ENCODE measurements around the gene ANO9. TPM values are rescaled to one million over a fixed set of nuclear protein-coding genes. Genes with fewer than 3 reads are reported as not detected.

Gene ANO9
- total and polyA plus RNA-seq, 4 experiments from 2014 or later: 9.4 to 123 (median 67.8) TPM

DNA sequence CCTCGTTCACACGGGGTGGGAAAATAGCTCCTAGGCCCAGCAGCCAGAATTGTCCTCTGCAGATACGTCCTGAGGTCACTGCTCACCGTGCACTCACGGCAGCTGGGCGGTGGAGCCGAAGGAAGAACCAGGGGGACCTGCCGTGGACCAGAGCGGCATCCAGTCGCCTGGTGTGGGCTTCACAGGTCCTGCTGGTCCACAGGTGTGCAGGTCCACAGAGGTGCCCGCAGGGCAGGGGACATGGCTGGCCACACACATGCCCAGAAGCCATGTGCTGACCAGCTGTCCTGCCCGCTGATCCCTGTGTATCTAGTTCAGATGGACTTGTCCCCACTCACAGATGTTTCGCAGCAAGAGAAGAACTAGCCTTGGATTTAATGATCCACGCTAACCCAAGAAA is 58.4 kb downstream of the ANO9 start:
- intact Hi-C loops (cut with micrococcal nuclease): no loop called here
- peaks cover 0 to 8% of the 10 kb centered on the region in 2 donors for H3K27me3 Mint-ChIP-seq
- H3K4me1 ChIP-seq (ENCODE audit: insufficient read depth, low read length): no peaks in the 10 kb centered on the region
- no peaks in the 10 kb centered on the region for H3K36me3 ChIP-seq (ENCODE audit: insufficient read depth, low read length)
- no peak for DNase-seq
- H3K9me3 ChIP-seq (ENCODE audit: control insufficient read depth in 1 of 2, low read length in 2 of 2): no peaks in the 10 kb centered on the region
- H3K36me3 Mint-ChIP-seq: peaks cover 0 to 3% of the 10 kb centered on the region in 2 donors
- H3K27ac Mint-ChIP-seq: peak overlapping the region in 1 of 7 donors; percentile 41
- POLR2A ChIA-PET (ENCODE audit: partially characterized antibody): no interaction called here
- no peaks in the 10 kb centered on the region for H3K27me3 ChIP-seq (ENCODE audit: insufficient read depth, low read length)
- no peak overlapping the region for H3K27ac ChIP-seq (ENCODE audit: low read depth, low read length)
- H3K9me3 Mint-ChIP-seq: peaks cover 0 to 10% (median 5%) of the 10 kb centered on the region in 8 donors
- H3K4me3 Mint-ChIP-seq: no peak overlapping the region
- H3K4me3 ChIP-seq (ENCODE audit: low read length in 2 of 2): no peak overlapping the region
- H3K4me1 Mint-ChIP-seq: peaks cover 3 to 18% (median 6%) of the 10 kb centered on the region in 4 donors
- CTCF ChIA-PET (ENCODE audit: partially characterized antibody): no interaction called here

DNA sequence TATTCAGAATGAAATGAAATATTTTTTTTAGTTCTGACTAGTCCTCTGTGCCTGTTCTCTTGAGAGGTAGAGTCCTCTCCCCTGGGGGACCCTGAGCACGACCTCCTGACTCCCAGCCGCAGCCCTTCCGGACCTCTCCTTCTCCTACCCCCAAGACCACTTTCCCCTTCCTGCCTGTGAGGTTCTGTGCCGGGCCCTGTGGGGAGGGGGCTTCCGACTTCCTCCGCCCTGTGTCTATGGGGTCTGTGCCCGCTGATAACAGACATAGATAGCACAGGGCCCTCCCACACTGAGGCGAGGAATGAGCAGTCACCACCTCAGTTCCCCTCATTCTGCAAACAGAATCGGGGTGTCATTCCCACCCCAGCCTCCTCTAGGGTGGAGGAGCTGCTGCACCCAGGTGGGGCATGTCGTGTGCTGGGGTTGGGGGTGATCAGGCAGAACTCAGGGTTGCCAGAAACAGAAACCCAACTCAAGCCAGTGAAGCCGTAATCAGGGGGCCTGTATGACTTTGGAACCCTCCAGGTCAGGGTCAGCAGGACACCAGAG is 59.7 kb downstream of the ANO9 start:
- H3K4me1 Mint-ChIP-seq: peaks cover under 1 to 7% (median 4%) of the 10 kb centered on the region in 4 donors

GRCh38 chr11:381501-382072 is 60.2 kb downstream of the ANO9 start:
- ChIA-PET CTCF (ENCODE audit: partially characterized antibody) (no interaction called here), POLR2A (ENCODE audit: partially characterized antibody) (no interaction called here)
- Mint-ChIP-seq H3K27ac (no peak overlapping the region), H3K36me3 (no peaks in the 10 kb centered on the region), H3K4me3 (no peak overlapping the region), H3K4me1 (peaks cover 0 to 4% (median 3%) of the 10 kb centered on the region in 4 donors), H3K9me3 (peaks cover 0 to 1% (median under 1%) of the 10 kb centered on the region in 8 donors), H3K27me3 (peaks cover 0 to 5% of the 10 kb centered on the region in 2 donors)
- Histone ChIP-seq H3K27me3 (ENCODE audit: insufficient read depth, low read length) (no peaks in the 10 kb centered on the region), H3K9me3 (ENCODE audit: control insufficient read depth in 1 of 2, low read length in 2 of 2) (no peaks in the 10 kb centered on the region), H3K4me1 (ENCODE audit: insufficient read depth, low read length) (no peaks in the 10 kb centered on the region), H3K36me3 (ENCODE audit: insufficient read depth, low read length) (no peaks in the 10 kb centered on the region), H3K27ac (ENCODE audit: low read depth, low read length) (no peak overlapping the region), H3K4me3 (ENCODE audit: low read length in 2 of 2) (no peak overlapping the region)
- intact Hi-C loops (cut with micrococcal nuclease): no loop called here
- peak in 1 of 5 donors; percentile 14 for DNase-seq

More for the DNA sequence above, 59.7 kb downstream of the ANO9 start:
- H3K4me3 Mint-ChIP-seq: no peak overlapping the region
- peaks cover 0 to 5% of the 10 kb centered on the region in 2 donors for H3K27me3 Mint-ChIP-seq
- H3K4me3 ChIP-seq (ENCODE audit: low read length in 2 of 2): no peak overlapping the region
- no peaks in the 10 kb centered on the region for H3K36me3 ChIP-seq (ENCODE audit: insufficient read depth, low read length)
- H3K4me1 ChIP-seq (ENCODE audit: insufficient read depth, low read length): no peaks in the 10 kb centered on the region
- POLR2A ChIA-PET (ENCODE audit: partially characterized antibody): no interaction called here
- intact Hi-C loops (cut with micrococcal nuclease): no loop called here
- peaks cover 0 to 2% of the 10 kb centered on the region in 2 donors for H3K36me3 Mint-ChIP-seq
- H3K27me3 ChIP-seq (ENCODE audit: insufficient read depth, low read length): no peaks in the 10 kb centered on the region
- no peak overlapping the region for H3K27ac Mint-ChIP-seq
- CTCF ChIA-PET (ENCODE audit: partially characterized antibody): no interaction called here
- peak in 1 of 5 donors; percentile 26 for DNase-seq
- H3K27ac ChIP-seq (ENCODE audit: low read depth, low read length): no peak overlapping the region
- H3K9me3 ChIP-seq (ENCODE audit: control insufficient read depth in 1 of 2, low read length in 2 of 2): no peaks in the 10 kb centered on the region
- peaks cover 0 to 6% (median 3%) of the 10 kb centered on the region in 8 donors for H3K9me3 Mint-ChIP-seq

DNA sequence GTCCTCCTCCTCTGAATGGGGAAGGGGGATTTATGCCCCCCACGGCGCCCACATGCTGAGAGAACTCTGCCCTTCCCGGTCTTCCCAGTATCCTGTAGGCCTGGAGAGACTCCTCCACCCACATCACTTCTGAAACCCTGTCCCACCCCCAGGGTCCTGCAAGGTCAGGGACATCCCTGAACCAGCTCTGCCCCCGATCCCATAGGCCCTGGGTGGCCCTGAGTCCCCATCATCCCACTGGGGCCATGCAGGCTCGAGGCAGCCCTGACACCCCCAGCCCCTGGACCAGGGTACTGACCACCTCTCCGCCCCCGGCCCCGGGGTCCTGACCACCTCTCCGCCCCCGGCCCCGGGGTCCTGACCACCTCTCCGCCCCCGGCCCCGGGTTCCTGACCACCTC is 60.8 kb downstream of the ANO9 start:
- peak in 1 of 5 donors; percentile 26 for DNase-seq
- no peaks in the 10 kb centered on the region for H3K36me3 ChIP-seq (ENCODE audit: insufficient read depth, low read length)
- no peaks in the 10 kb centered on the region for H3K27me3 ChIP-seq (ENCODE audit: insufficient read depth, low read length)
- ChIA-PET CTCF (ENCODE audit: partially characterized antibody) (no interaction called here), POLR2A (ENCODE audit: partially characterized antibody) (no interaction called here)
- no peaks in the 10 kb centered on the region for H3K4me1 ChIP-seq (ENCODE audit: insufficient read depth, low read length)
- Mint-ChIP-seq H3K27ac (no peak overlapping the region), H3K4me3 (no peak overlapping the region), H3K9me3 (no peaks in the 10 kb centered on the region), H3K4me1 (peaks cover 0 to 4% (median 3%) of the 10 kb centered on the region in 4 donors), H3K36me3 (no peaks in the 10 kb centered on the region), H3K27me3 (peaks cover 0 to 5% of the 10 kb centered on the region in 2 donors)
- H3K27ac ChIP-seq (ENCODE audit: low read depth, low read length): no peak overlapping the region
- no peaks in the 10 kb centered on the region for H3K9me3 ChIP-seq (ENCODE audit: control insufficient read depth in 1 of 2, low read length in 2 of 2)
- no peak overlapping the region for H3K4me3 ChIP-seq (ENCODE audit: low read length in 2 of 2)
- intact Hi-C loops (cut with micrococcal nuclease): no loop called here

DNA sequence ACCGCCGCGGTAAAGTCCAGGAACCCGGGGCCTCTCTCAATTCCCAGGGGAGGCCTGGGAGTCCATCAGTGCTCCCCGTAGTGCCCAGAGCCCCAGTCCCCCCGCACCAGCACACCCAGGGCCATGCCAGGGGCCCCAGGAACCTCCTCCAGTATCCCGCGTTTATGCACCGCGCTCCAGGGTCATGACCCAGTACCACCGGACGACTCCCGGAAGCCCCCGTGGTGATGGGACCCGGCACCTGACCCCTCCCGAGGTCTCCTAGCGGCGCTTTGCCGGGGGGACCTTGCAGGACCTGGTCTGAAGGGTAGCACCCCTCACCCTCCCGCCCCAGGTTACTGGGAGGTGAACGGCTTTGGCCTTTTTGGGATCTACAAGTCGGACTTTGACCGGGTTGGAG is 61.3 kb downstream of the ANO9 start:
- ChIA-PET CTCF (ENCODE audit: partially characterized antibody) (no interaction called here), POLR2A (ENCODE audit: partially characterized antibody) (no interaction called here)
- H3K4me1 Mint-ChIP-seq: peaks cover 0 to 4% (median 3%) of the 10 kb centered on the region in 4 donors
- no peak overlapping the region for H3K4me3 ChIP-seq (ENCODE audit: low read length in 2 of 2)
- H3K4me3 Mint-ChIP-seq: no peak overlapping the region
- intact Hi-C loops (cut with micrococcal nuclease): no loop called here
- no peak overlapping the region for H3K27ac Mint-ChIP-seq
- peak in 1 of 5 donors; percentile 22 for DNase-seq
- H3K9me3 ChIP-seq (ENCODE audit: control insufficient read depth in 1 of 2, low read length in 2 of 2): no peaks in the 10 kb centered on the region
- H3K9me3 Mint-ChIP-seq: no peaks in the 10 kb centered on the region
- H3K36me3 ChIP-seq (ENCODE audit: insufficient read depth, low read length): no peaks in the 10 kb centered on the region
- no peaks in the 10 kb centered on the region for H3K4me1 ChIP-seq (ENCODE audit: insufficient read depth, low read length)
- no peak overlapping the region for H3K27ac ChIP-seq (ENCODE audit: low read depth, low read length)
- H3K27me3 Mint-ChIP-seq: peaks cover 0 to 5% of the 10 kb centered on the region in 2 donors
- H3K36me3 Mint-ChIP-seq: no peaks in the 10 kb centered on the region
- H3K27me3 ChIP-seq (ENCODE audit: insufficient read depth, low read length): no peaks in the 10 kb centered on the region

GRCh38 chr11:380095-380480 is 61.7 kb downstream of the ANO9 start:
- Histone ChIP-seq H3K27ac (ENCODE audit: low read depth, low read length) (no peak overlapping the region), H3K27me3 (ENCODE audit: insufficient read depth, low read length) (no peaks in the 10 kb centered on the region), H3K9me3 (ENCODE audit: control insufficient read depth in 1 of 2, low read length in 2 of 2) (no peaks in the 10 kb centered on the region), H3K4me3 (ENCODE audit: low read length in 2 of 2) (no peak overlapping the region), H3K36me3 (ENCODE audit: insufficient read depth, low read length) (no peaks in the 10 kb centered on the region), H3K4me1 (ENCODE audit: insufficient read depth, low read length) (no peaks in the 10 kb centered on the region)
- Mint-ChIP-seq H3K27ac (no peak overlapping the region), H3K4me1 (peaks cover 0 to 4% (median 3%) of the 10 kb centered on the region in 4 donors), H3K9me3 (no peaks in the 10 kb centered on the region), H3K36me3 (no peaks in the 10 kb centered on the region), H3K4me3 (no peak overlapping the region), H3K27me3 (peaks cover 0 to 5% of the 10 kb centered on the region in 2 donors)
- DNase-seq: no peak
- CTCF ChIA-PET (ENCODE audit: partially characterized antibody): no interaction called here
- intact Hi-C loops (cut with micrococcal nuclease): no loop called here
- POLR2A ChIA-PET (ENCODE audit: partially characterized antibody): no interaction called here

GRCh38 chr11:379205-380094 is 62.4 kb downstream of the ANO9 start:
- ChIA-PET POLR2A (ENCODE audit: partially characterized antibody) (no interaction called here), CTCF (ENCODE audit: partially characterized antibody) (no interaction called here)
- peak in 1 of 5 donors; percentile 9 for DNase-seq
- no peaks in the 10 kb centered on the region for H3K9me3 Mint-ChIP-seq
- H3K36me3 Mint-ChIP-seq: no peaks in the 10 kb centered on the region
- no peaks in the 10 kb centered on the region for H3K36me3 ChIP-seq (ENCODE audit: insufficient read depth, low read length)
- H3K4me3 Mint-ChIP-seq: no peak overlapping the region
- peaks cover 0 to 4% (median 3%) of the 10 kb centered on the region in 4 donors for H3K4me1 Mint-ChIP-seq
- no peaks in the 10 kb centered on the region for H3K9me3 ChIP-seq (ENCODE audit: control insufficient read depth in 1 of 2, low read length in 2 of 2)
- no peaks in the 10 kb centered on the region for H3K4me1 ChIP-seq (ENCODE audit: insufficient read depth, low read length)
- intact Hi-C loops (cut with micrococcal nuclease): no loop called here
- H3K27ac ChIP-seq (ENCODE audit: low read depth, low read length): no peak overlapping the region
- H3K27ac Mint-ChIP-seq: no peak overlapping the region
- peaks cover 0 to 5% of the 10 kb centered on the region in 2 donors for H3K27me3 Mint-ChIP-seq
- no peak overlapping the region for H3K4me3 ChIP-seq (ENCODE audit: low read length in 2 of 2)
- H3K27me3 ChIP-seq (ENCODE audit: insufficient read depth, low read length): no peaks in the 10 kb centered on the region
